ENCODE results near the gene SLC7A8. TPM values are rescaled to one million over a fixed set of nuclear protein-coding genes. Genes with fewer than 3 reads are reported as not detected.

The SLC7A8 gene
- total RNA-seq, 1 donor from 2014 or later = 62.3 TPM

GRCh38 chr14:23101986-23102625, 81.4 kb downstream of the SLC7A8 start:
- TF ChIP-seq CTCF (IDR thresholded peaks at IDR 0.05; ENCODE audit: unreplicated experiment) = no peak
- Mint-ChIP-seq H3K27me3 (ENCODE audit: low read depth) (peaks cover 15% of the 10 kb centered on the region), H3K9me3 (no peaks in the 10 kb centered on the region), H3K4me3 (no peak overlapping the region), H3K36me3 (peaks cover 12% of the 10 kb centered on the region), H3K4me1 (peaks cover 4% of the 10 kb centered on the region), H3K27ac (no peak overlapping the region)
- no peak for DNase-seq (ENCODE audit: low spot score in 2 of 2, unreplicated experiment in 2 of 2)

GRCh38 chr14:23101213-23101970, 82.1 kb downstream of the SLC7A8 start:
- no peak for DNase-seq (ENCODE audit: low spot score in 2 of 2, unreplicated experiment in 2 of 2)
- H3K4me3 Mint-ChIP-seq = no peak overlapping the region
- TF ChIP-seq CTCF (IDR thresholded peaks at IDR 0.05; ENCODE audit: unreplicated experiment) = no peak
- H3K9me3 Mint-ChIP-seq = no peaks in the 10 kb centered on the region
- H3K36me3 Mint-ChIP-seq = peaks cover 13% of the 10 kb centered on the region
- H3K27me3 Mint-ChIP-seq (ENCODE audit: low read depth) = peaks cover 15% of the 10 kb centered on the region
- H3K27ac Mint-ChIP-seq = no peak overlapping the region
- peaks cover 11% of the 10 kb centered on the region for H3K4me1 Mint-ChIP-seq

GRCh38 chr14:23099212-23099861, 84.1 kb downstream of the SLC7A8 start:
- Mint-ChIP-seq H3K36me3 (peaks cover 13% of the 10 kb centered on the region), H3K4me3 (no peak overlapping the region)

GRCh38 chr14:23097786-23098185, 85.7 kb downstream of the SLC7A8 start:
- H3K4me1 Mint-ChIP-seq = peaks cover 20% of the 10 kb centered on the region
- DNase-seq (ENCODE audit: low spot score in 2 of 2, unreplicated experiment in 2 of 2) = no peak
- peak overlapping the region; percentile 33 for H3K4me3 Mint-ChIP-seq
- H3K27me3 Mint-ChIP-seq (ENCODE audit: low read depth) = no peaks in the 10 kb centered on the region
- peaks cover 13% of the 10 kb centered on the region for H3K36me3 Mint-ChIP-seq
- TF ChIP-seq CTCF (IDR thresholded peaks at IDR 0.05; ENCODE audit: unreplicated experiment) = no peak
- no peaks in the 10 kb centered on the region for H3K9me3 Mint-ChIP-seq
- H3K27ac Mint-ChIP-seq = no peak overlapping the region

More at GRCh38 chr14:23099212-23099861, 84.1 kb downstream of the SLC7A8 start:
- DNase-seq (ENCODE audit: low spot score in 2 of 2, unreplicated experiment in 2 of 2) = no peak
- Mint-ChIP-seq H3K4me1 (peaks cover 11% of the 10 kb centered on the region), H3K27me3 (ENCODE audit: low read depth) (peaks cover 6% of the 10 kb centered on the region), H3K27ac (no peak overlapping the region), H3K9me3 (no peaks in the 10 kb centered on the region)
- TF ChIP-seq CTCF (IDR thresholded peaks at IDR 0.05; ENCODE audit: unreplicated experiment) = no peak

- Mint-ChIP-seq H3K27ac (no peak within 1 kb of the TSS), H3K4me3 (no peak within 1 kb of the TSS), H3K27me3 (ENCODE audit: low read depth) (no peaks in the 10 kb centered on the region), H3K9me3 (no peaks in the 10 kb centered on the region), H3K36me3 (peaks cover 18% of the 10 kb centered on the region), H3K4me1 (peaks cover 20% of the 10 kb centered on the region)
- no peak for TF ChIP-seq CTCF (IDR thresholded peaks at IDR 0.05; ENCODE audit: unreplicated experiment)
- peak in 1 of 2 experiments; percentile 99 for DNase-seq (ENCODE audit: low spot score in 2 of 2, unreplicated experiment in 2 of 2)
Measured at GRCh38 chr14:23095196-23096108, 88.0 kb downstream of the SLC7A8 start, which contains the start of gene C14orf119. Gene C14orf119 (plus strand): TSS chr14:23095505. CDS start chr14:23097659, 2,154 bp downstream.
